Peyer's patch (tissue), 4 donors: ENCODE measurements around the gene SYT14.

Experiments used
- CTCF ChIP-seq, 6 experiments: fragments of 450-650 bp in 4 of 6; fragments of 200-600 bp in 2 of 6; sonication (generic) in 1 of 6; IDR thresholded peaks; one replicate each; pipeline ENCODE4 v1.5.1; 2017 to 2019; ENCODE audit warnings: antibody characterized with exemption in 6 of 6, mild to moderate bottlenecking in 3 of 6, moderate library complexity in 1 of 6
- POLR2A ChIP-seq, 2 donors: fragments of 450-650 bp; IDR thresholded peaks; one replicate each; pipeline ENCODE4 v1.5.1; 2017; ENCODE audit warnings: antibody characterized with exemption in 2 of 2, mild to moderate bottlenecking in 2 of 2, moderate library complexity in 2 of 2

GRCh38 chr1:209962856-209963255 is 24.8 kb downstream of the SYT14 start:
- no peak for TF ChIP-seq CTCF (IDR thresholded peaks at IDR 0.05)
- TF ChIP-seq POLR2A (IDR thresholded peaks at IDR 0.05), result no peak
